ENCODE results near the gene KLC4. TPM values are rescaled to one million over a fixed set of nuclear protein-coding genes. Genes with fewer than 3 reads are reported as not detected.
"Not testable (repeated sequence)": the region's sequence is repeated elsewhere in the genome, so short reads cannot be mapped to it uniquely, and the experiment has no call there.

The KLC4 gene
- total RNA-seq, 1 donor from 2014 or later = 36.1 TPM

- Histone ChIP-seq H3K36me3 (peaks cover 38% of the 10 kb centered on the region), H3K27ac (replicated peaks) (peak overlapping the region; percentile 83)
Measured at GRCh38 chr6:43037197-43037596, 22.2 kb upstream of the KLC4 start.

GRCh38 chr6:43037706-43038105, 21.7 kb upstream of the KLC4 start:
- H3K4me1 ChIP-seq = peaks cover 27% of the 10 kb centered on the region
- peak overlapping the region; percentile 83 for H3K27ac ChIP-seq (replicated peaks)
- DNase-seq = no peak
- H3K27me3 ChIP-seq (ENCODE audit: low read depth) = no peaks in the 10 kb centered on the region
- peaks cover 43% of the 10 kb centered on the region for H3K36me3 ChIP-seq
- no peak for TF ChIP-seq CTCF (IDR thresholded peaks at IDR 0.05; ENCODE audit: borderline replicate concordance)
- intact Hi-C loops (cut with micrococcal nuclease) = no loop called here
- H3K9me3 ChIP-seq (replicated peaks) = no peaks in the 10 kb centered on the region
- no peak overlapping the region for H3K4me3 ChIP-seq

More at GRCh38 chr6:43037197-43037596, 22.2 kb upstream of the KLC4 start:
- no peak for DNase-seq
- TF ChIP-seq CTCF (IDR thresholded peaks at IDR 0.05; ENCODE audit: borderline replicate concordance) = no peak
- H3K4me1 ChIP-seq = peaks cover 27% of the 10 kb centered on the region
- intact Hi-C loops (cut with micrococcal nuclease) = no loop called here
- H3K4me3 ChIP-seq = no peak overlapping the region
- no peaks in the 10 kb centered on the region for H3K9me3 ChIP-seq (replicated peaks)
- H3K27me3 ChIP-seq (ENCODE audit: low read depth) = no peaks in the 10 kb centered on the region

GRCh38 chr6:43038727-43039126, 20.7 kb upstream of the KLC4 start:
- Histone ChIP-seq H3K27me3 (ENCODE audit: low read depth) (no peaks in the 10 kb centered on the region), H3K9me3 (replicated peaks) (no peaks in the 10 kb centered on the region), H3K4me3 (no peak overlapping the region), H3K36me3 (peaks cover 52% of the 10 kb centered on the region), H3K4me1 (peaks cover 27% of the 10 kb centered on the region), H3K27ac (replicated peaks) (no peak overlapping the region)
- TF ChIP-seq CTCF (IDR thresholded peaks at IDR 0.05; ENCODE audit: borderline replicate concordance) = no peak
- DNase-seq = no peak
- intact Hi-C loops (cut with micrococcal nuclease) = no loop called here

- no peak overlapping the region for H3K4me3 ChIP-seq
- no peaks in the 10 kb centered on the region for H3K9me3 ChIP-seq (replicated peaks)
- H3K36me3 ChIP-seq = peaks cover 59% of the 10 kb centered on the region
- peaks cover 20% of the 10 kb centered on the region for H3K4me1 ChIP-seq
- no peak for DNase-seq
- TF ChIP-seq CTCF (IDR thresholded peaks at IDR 0.05; ENCODE audit: borderline replicate concordance) = no peak
- H3K27me3 ChIP-seq (ENCODE audit: low read depth) = no peaks in the 10 kb centered on the region
- intact Hi-C loops (cut with micrococcal nuclease) = no loop called here
- H3K27ac ChIP-seq (replicated peaks) = no peak overlapping the region
Measured at GRCh38 chr6:43040542-43041257, 18.7 kb upstream of the KLC4 start.

- H3K27ac ChIP-seq (replicated peaks); H3K9me3 ChIP-seq (replicated peaks); H3K4me3 ChIP-seq; DNase-seq; intact Hi-C loops (cut with micrococcal nuclease); H3K27me3 ChIP-seq (ENCODE audit: low read depth): not testable (repeated sequence)
- Histone ChIP-seq H3K36me3 (peaks cover 65% of the 10 kb centered on the region), H3K4me1 (peaks cover 15% of the 10 kb centered on the region)
Measured at GRCh38 chr6:43041475-43041874, 18.0 kb upstream of the KLC4 start.

- H3K4me1 ChIP-seq = no peaks in the 10 kb centered on the region
- H3K4me3 ChIP-seq = no peak overlapping the region
- H3K36me3 ChIP-seq = peaks cover 72% of the 10 kb centered on the region
- H3K27me3 ChIP-seq (ENCODE audit: low read depth) = no peaks in the 10 kb centered on the region
- intact Hi-C loops (cut with micrococcal nuclease) = no loop called here
- no peak overlapping the region for H3K27ac ChIP-seq (replicated peaks)
- DNase-seq = no peak
- TF ChIP-seq CTCF (IDR thresholded peaks at IDR 0.05; ENCODE audit: borderline replicate concordance) = no peak
- no peaks in the 10 kb centered on the region for H3K9me3 ChIP-seq (replicated peaks)
Measured at GRCh38 chr6:43043310-43043709, 16.1 kb upstream of the KLC4 start.

All from left ventricle myocardium inferior (tissue), 1 donor.